ENCODE measurements around the gene GALNT10.

DNA sequence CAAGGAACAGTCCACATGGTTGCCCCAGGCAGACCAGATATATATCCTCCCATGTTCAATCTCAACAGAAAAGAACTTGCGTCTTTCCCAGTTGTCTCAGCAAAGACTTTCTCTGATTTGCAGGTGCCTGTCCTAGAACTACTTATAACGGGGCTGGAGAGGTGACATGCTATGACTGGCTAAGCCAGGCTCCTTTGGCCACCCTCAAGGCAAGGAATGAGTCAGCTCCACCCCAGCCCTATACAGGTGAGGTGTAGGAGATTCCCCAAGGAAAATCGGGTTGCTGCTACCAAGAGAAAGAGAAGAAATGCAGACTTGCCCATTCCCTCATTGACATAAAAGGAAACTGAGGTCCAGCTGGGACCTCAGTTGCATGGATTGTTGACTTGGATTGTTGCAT is 127.4 kb downstream of the GALNT10 start:
- TF ChIP-seq, protein P1, sequence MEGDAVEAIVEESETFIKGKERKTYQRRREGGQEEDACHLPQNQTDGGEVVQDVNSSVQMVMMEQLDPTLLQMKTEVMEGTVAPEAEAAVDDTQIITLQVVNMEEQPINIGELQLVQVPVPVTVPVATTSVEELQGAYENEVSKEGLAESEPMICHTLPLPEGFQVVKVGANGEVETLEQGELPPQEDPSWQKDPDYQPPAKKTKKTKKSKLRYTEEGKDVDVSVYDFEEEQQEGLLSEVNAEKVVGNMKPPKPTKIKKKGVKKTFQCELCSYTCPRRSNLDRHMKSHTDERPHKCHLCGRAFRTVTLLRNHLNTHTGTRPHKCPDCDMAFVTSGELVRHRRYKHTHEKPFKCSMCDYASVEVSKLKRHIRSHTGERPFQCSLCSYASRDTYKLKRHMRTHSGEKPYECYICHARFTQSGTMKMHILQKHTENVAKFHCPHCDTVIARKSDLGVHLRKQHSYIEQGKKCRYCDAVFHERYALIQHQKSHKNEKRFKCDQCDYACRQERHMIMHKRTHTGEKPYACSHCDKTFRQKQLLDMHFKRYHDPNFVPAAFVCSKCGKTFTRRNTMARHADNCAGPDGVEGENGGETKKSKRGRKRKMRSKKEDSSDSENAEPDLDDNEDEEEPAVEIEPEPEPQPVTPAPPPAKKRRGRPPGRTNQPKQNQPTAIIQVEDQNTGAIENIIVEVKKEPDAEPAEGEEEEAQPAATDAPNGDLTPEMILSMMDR (IDR thresholded peaks at IDR 0.05): no peak
- TF ChIP-seq POLR2A (IDR thresholded peaks at IDR 0.05): no peak

Data from uterus (tissue), 2 donors.